Activated CD4-positive, alpha-beta T cell treated with anti-CD3 and anti-CD28 coated beads, Interleukin-2, amount 50 U/mL, for 48 hours (primary cell): ENCODE data around the gene LRBA.
"Not testable (repeated sequence)": the region's sequence is repeated elsewhere in the genome, so short reads cannot be mapped to it uniquely, and the experiment has no call there.

Experiments
- DNase-seq, 2 experiments: peaks; one replicate each; pipeline ENCODE4 v3.0.0-alpha.2; 2020

Gene LRBA

GRCh38 chr4:150938417-150938816 is 76.7 kb downstream of the LRBA start:
- no peak for DNase-seq

GRCh38 chr4:150934022-150934421 is 81.1 kb downstream of the LRBA start:
- no peak for DNase-seq

- DNase-seq = no peak
Observed at GRCh38 chr4:150931796-150932195, 83.3 kb downstream of the LRBA start.

GRCh38 chr4:150931005-150931404 is 84.1 kb downstream of the LRBA start:
- no peak for DNase-seq

GRCh38 chr4:150923945-150924344 is 91.1 kb downstream of the LRBA start:
- DNase-seq = no peak

GRCh38 chr4:150921486-150921885 is 93.6 kb downstream of the LRBA start:
- not testable (repeated sequence) for DNase-seq

GRCh38 chr4:150918562-150918961 is 96.5 kb downstream of the LRBA start:
- DNase-seq = not testable (repeated sequence)

GRCh38 chr4:150911326-150911725 is 103.8 kb downstream of the LRBA start:
- DNase-seq = no peak

- DNase-seq = no peak
Observed at GRCh38 chr4:150909116-150909515, 106.0 kb downstream of the LRBA start.

- no peak for DNase-seq
Observed at GRCh38 chr4:150906987-150907633, 108.0 kb downstream of the LRBA start.

GRCh38 chr4:150904671-150905070 is 110.4 kb downstream of the LRBA start:
- DNase-seq = no peak

- no peak for DNase-seq
Observed at GRCh38 chr4:150903603-150904002, 111.5 kb downstream of the LRBA start.

GRCh38 chr4:150896497-150896896 is 118.6 kb downstream of the LRBA start:
- DNase-seq = no peak

GRCh38 chr4:150890246-150890645 is 124.8 kb downstream of the LRBA start:
- DNase-seq = no peak

- no peak for DNase-seq
Observed at GRCh38 chr4:150889306-150889705, 125.8 kb downstream of the LRBA start.

- DNase-seq = no peak
Observed at GRCh38 chr4:150888625-150889024, 126.5 kb downstream of the LRBA start.

- no peak for DNase-seq
Observed at GRCh38 chr4:150888217-150888616, 126.9 kb downstream of the LRBA start.

GRCh38 chr4:150886597-150886996 is 128.5 kb downstream of the LRBA start:
- no peak for DNase-seq

GRCh38 chr4:150884625-150885024 is 130.5 kb downstream of the LRBA start:
- no peak for DNase-seq

GRCh38 chr4:150875367-150875766 is 139.7 kb downstream of the LRBA start:
- no peak for DNase-seq

- DNase-seq = no peak
Observed at GRCh38 chr4:150874338-150875226, 140.5 kb downstream of the LRBA start.

- no peak for DNase-seq
Observed at GRCh38 chr4:150867148-150867547, 147.9 kb downstream of the LRBA start.

GRCh38 chr4:150863456-150863855 is 151.6 kb downstream of the LRBA start:
- DNase-seq = no peak

- no peak for DNase-seq
Observed at GRCh38 chr4:150862829-150863228, 152.3 kb downstream of the LRBA start.
